OCI-LY3 (cell line): Measurements from ENCODE around the gene WWOX.
A peak's percentile ranks its signal among the peaks of the same experiment; 100 is the strongest.

Experiments used
- H2AFZ ChIP-seq: fragments of 200-600, 300-600 bp; shearing (Covaris generic); 2 replicates; pipeline ENCODE4 v1.6.0; 2014; ENCODE audit warnings: antibody characterized with exemption, low read depth, low read length
- H3K27ac ChIP-seq: fragments of 200-600, 300-600 bp; sonication (generic); 2 replicates; pipeline ENCODE4 v1.5.1; 2014; ENCODE audit warnings: mild to moderate bottlenecking, low read length, moderate library complexity, mixed read lengths
- H3K27me3 ChIP-seq: fragments of 200-600, 300-600 bp; sonication (generic); 2 replicates; pipeline ENCODE4 v1.6.1; 2014; ENCODE audit warnings: low read depth, low read length, mixed read lengths
- H3K36me3 ChIP-seq: fragments of 200-600, 300-600 bp; sonication (generic); replicated peaks from 2 replicates; pipeline ENCODE3; 2014; ENCODE audit warnings: low read depth, low read length, mixed read lengths
- H3K4me1 ChIP-seq: fragments of 300-600, 200-600 bp; sonication (generic); 2 replicates; pipeline ENCODE4 v1.6.1; 2014; ENCODE audit warnings: low read length, mixed read lengths
- H3K4me2 ChIP-seq: fragments of 200-600, 300-600 bp; sonication (generic); 2 replicates; pipeline ENCODE4 v1.6.1; 2014; ENCODE audit warnings: low read length, mixed read lengths
- H3K4me3 ChIP-seq: fragments of 300-600, 200-600 bp; sonication (generic); 2 replicates; pipeline ENCODE4 v1.5.1; 2014; ENCODE audit warnings: antibody characterized with exemption, mild to moderate bottlenecking, low read length, moderate library complexity
- H3K79me2 ChIP-seq: fragments of 300-600, 200-600 bp; shearing (Covaris generic); 2 replicates; pipeline ENCODE4 v1.6.1; 2014; ENCODE audit warnings: mild to moderate bottlenecking, low read length, mixed read lengths
- H3K9ac ChIP-seq: fragments of 300-600, 200-600 bp; shearing (Covaris generic); 2 replicates; pipeline ENCODE4 v1.6.0; 2014; ENCODE audit warnings: mild to moderate bottlenecking, low read length, moderate library complexity
- H3K9me3 ChIP-seq: fragments of 200-600, 300-600 bp; shearing (Covaris generic); 2 replicates; pipeline ENCODE4 v1.6.1; 2014; ENCODE audit warnings: low read length, mixed read lengths; ENCODE audit not compliant: insufficient read depth
- H4K20me1 ChIP-seq: fragments of 200-600, 300-600 bp; sonication (generic); 2 replicates; pipeline ENCODE4 v1.6.1; 2016; ENCODE audit warnings: low read length, mixed read lengths; ENCODE audit not compliant: insufficient read depth
- CTCF ChIP-seq: fragments of 200-600, 300-600 bp; sonication (generic); IDR thresholded peaks from 2 replicates; pipeline ENCODE4 v1.5.1; 2014; ENCODE audit warnings: antibody characterized with exemption, low read length, low read depth
- EZH2phosphoT487 ChIP-seq: fragments of 200-600 bp; shearing (Covaris generic); IDR thresholded peaks from 2 replicates; pipeline ENCODE4 v1.6.1; 2018; ENCODE audit warnings: antibody characterized with exemption, mixed run types, low read depth

The WWOX gene

GRCh38 chr16:78473031-78473699 lies 373.7 kb downstream of the WWOX start:
- Histone ChIP-seq H3K4me3 (no peak overlapping the region), H3K4me2 (no peak overlapping the region), H3K9ac (no peak overlapping the region), H3K79me2 (no peaks in the 10 kb centered on the region), H4K20me1 (no peaks in the 10 kb centered on the region), H3K36me3 (no peaks in the 10 kb centered on the region), H3K27ac (no peak overlapping the region), H3K27me3 (no peaks in the 10 kb centered on the region), H3K4me1 (peaks cover 9% of the 10 kb centered on the region), H2AFZ (no peak overlapping the region), H3K9me3 (no peaks in the 10 kb centered on the region)
- TF ChIP-seq CTCF (no peak), EZH2phosphoT487 (no peak)

DNA sequence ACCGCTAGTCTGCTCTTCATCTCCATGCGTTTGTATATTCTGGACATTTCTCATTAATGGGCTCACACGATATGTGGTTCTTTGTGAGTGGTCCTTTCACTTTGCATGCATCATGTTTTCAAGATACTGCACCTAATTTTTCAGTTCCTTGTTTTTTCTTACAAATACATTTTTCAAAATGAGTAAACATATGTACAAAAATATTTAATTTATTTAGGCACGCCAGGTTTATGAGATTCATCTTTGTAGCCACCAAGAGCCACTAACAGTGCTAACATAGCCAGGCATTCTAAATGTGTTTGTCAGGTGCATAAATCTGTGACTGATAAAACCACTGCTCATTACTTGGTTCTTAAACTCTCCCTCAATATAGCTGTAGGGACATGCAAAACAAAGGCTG lies 375.3 kb downstream of the WWOX start:
- H3K4me1 ChIP-seq, result peaks cover 9% of the 10 kb centered on the region
- no peaks in the 10 kb centered on the region for H3K9me3 ChIP-seq
- H3K9ac ChIP-seq, result no peak overlapping the region
- H3K27ac ChIP-seq, result no peak overlapping the region
- no peak overlapping the region for H3K4me3 ChIP-seq
- no peaks in the 10 kb centered on the region for H3K79me2 ChIP-seq
- TF ChIP-seq CTCF, result no peak
- TF ChIP-seq EZH2phosphoT487, result no peak
- H4K20me1 ChIP-seq, result no peaks in the 10 kb centered on the region
- no peak overlapping the region for H2AFZ ChIP-seq
- H3K4me2 ChIP-seq, result peak overlapping the region; percentile 13; the same call in 1 of the 2 replicates
- no peaks in the 10 kb centered on the region for H3K36me3 ChIP-seq
- no peaks in the 10 kb centered on the region for H3K27me3 ChIP-seq

DNA sequence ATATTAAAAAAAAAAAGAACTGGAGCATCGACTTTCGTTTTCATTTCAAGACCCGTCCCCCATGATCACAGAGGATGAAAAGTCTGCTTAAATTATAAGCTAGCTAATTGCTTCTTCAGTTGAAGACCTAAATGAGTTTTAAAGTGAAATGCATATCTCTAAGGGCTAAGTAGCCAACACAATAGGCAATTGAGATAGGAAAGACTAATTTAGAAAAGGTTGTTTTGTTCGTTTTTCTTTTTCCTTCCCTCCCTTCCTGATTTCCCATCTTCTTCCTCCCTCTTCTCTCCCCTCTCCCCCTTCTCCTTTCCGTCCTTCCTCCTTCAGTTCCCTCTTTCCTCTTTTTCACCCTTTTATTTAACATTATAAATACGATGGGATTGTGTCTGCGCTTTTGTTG lies 377.2 kb downstream of the WWOX start:
- Histone ChIP-seq H4K20me1 (no peaks in the 10 kb centered on the region), H3K9ac (no peak overlapping the region), H3K27ac (no peak overlapping the region), H2AFZ (no peak overlapping the region), H3K79me2 (no peaks in the 10 kb centered on the region), H3K4me2 (no peak overlapping the region), H3K9me3 (no peaks in the 10 kb centered on the region), H3K4me1 (peaks cover 9% of the 10 kb centered on the region), H3K4me3 (no peak overlapping the region), H3K36me3 (no peaks in the 10 kb centered on the region), H3K27me3 (no peaks in the 10 kb centered on the region)
- TF ChIP-seq EZH2phosphoT487 (no peak), CTCF (no peak)

- TF ChIP-seq CTCF (no peak), EZH2phosphoT487 (no peak)
- H3K27ac ChIP-seq, result no peak overlapping the region
- no peaks in the 10 kb centered on the region for H4K20me1 ChIP-seq
- H3K9ac ChIP-seq, result no peak overlapping the region
- H3K27me3 ChIP-seq, result no peaks in the 10 kb centered on the region
- H3K4me2 ChIP-seq, result no peak overlapping the region
- no peak overlapping the region for H3K4me3 ChIP-seq
- no peaks in the 10 kb centered on the region for H3K36me3 ChIP-seq
- no peaks in the 10 kb centered on the region for H3K79me2 ChIP-seq
- no peak overlapping the region for H2AFZ ChIP-seq
- no peaks in the 10 kb centered on the region for H3K9me3 ChIP-seq
- H3K4me1 ChIP-seq, result peaks cover 9% of the 10 kb centered on the region
Measured at GRCh38 chr16:78478267-78478861, 378.9 kb downstream of the WWOX start.
